Lower lobe of right lung (tissue), 2 donors: ENCODE measurements around the gene RBM38. TPM values are rescaled to one million over a fixed set of nuclear protein-coding genes. Genes with fewer than 3 reads are reported as not detected.

Experiments
- ATAC-seq, 2 donors: fragments of 200-7000 bp; cut with Tn5 transposase; one replicate each; pipeline ENCODE4 v1.9.1; 2020 to 2022; ENCODE audit warnings: mild to moderate bottlenecking in 2 of 2, moderate library complexity in 2 of 2
- DNase-seq: peaks from one replicate; pipeline ENCODE4 v3.0.0-alpha.2; 2020
- H3K27ac ChIP-seq: fragments of 200-600 bp; one replicate; pipeline ENCODE4 v1.8.0; 2022
- H3K27me3 ChIP-seq: fragments of 200-600 bp; one replicate; pipeline ENCODE4 v1.8.0; 2022; ENCODE audit warnings: low read depth
- H3K36me3 ChIP-seq: fragments of 200-600 bp; one replicate; pipeline ENCODE4 v1.8.0; 2022; ENCODE audit warnings: mild to moderate bottlenecking
- H3K4me1 ChIP-seq: fragments of 200-600 bp; one replicate; pipeline ENCODE4 v1.8.0; 2022
- H3K4me3 ChIP-seq: fragments of 200-600 bp; one replicate; pipeline ENCODE4 v1.8.0; 2022; ENCODE audit warnings: mild to moderate bottlenecking
- H3K9me3 ChIP-seq: fragments of 200-600 bp; one replicate; pipeline ENCODE4 v1.8.0; 2022
- CTCF ChIP-seq: fragments of 200-600 bp; IDR thresholded peaks from one replicate; pipeline ENCODE4 v1.8.0; 2022; ENCODE audit warnings: antibody characterized with exemption, mild to moderate bottlenecking
- intact Hi-C: fragments of 100-400 bp; cut with DNase I; formaldehyde crosslinking; loops from one replicate; pipeline ENCODE4 v1.11.0; 2022
- total RNA-seq: library from RNA; stranded (reverse); fragmentation: NEBNext Ultra II Directional; extraction: Animal tissue kit (Norgen Biotek cat#: 25700); gene quantifications from one replicate; pipeline ENCODE4 v1.2.1, GENCODE V29; 2021
- donor health status: DM: no; HTN: yes; CAD: no; lungs with severe emphysema.

Gene RBM38
- total RNA-seq, 1 donor from 2014 or later, result 15.5 TPM

- Histone ChIP-seq H3K9me3 (no peaks in the 10 kb centered on the region), H3K27me3 (no peaks in the 10 kb centered on the region), H3K36me3 (no peaks in the 10 kb centered on the region), H3K4me1 (peaks cover 41% of the 10 kb centered on the region), H3K27ac (peak overlapping the region; percentile 36), H3K4me3 (no peak overlapping the region)
- intact Hi-C loops, result no loop called here
- TF ChIP-seq CTCF, result no peak
- ATAC-seq (peak; percentile 85 to 87), DNase-seq (peak; percentile 90)
Observed at GRCh38 chr20:57439432-57439831, 48.2 kb downstream of the RBM38 start.

- no peak for TF ChIP-seq CTCF
- intact Hi-C loops, result no loop called here
- peaks cover 41% of the 10 kb centered on the region for H3K4me1 ChIP-seq
Observed at GRCh38 chr20:57439993-57440392, 48.8 kb downstream of the RBM38 start.

GRCh38 chr20:57440678-57441509 lies 49.7 kb downstream of the RBM38 start:
- Histone ChIP-seq H3K4me3 (no peak overlapping the region), H3K4me1 (peaks cover 33% of the 10 kb centered on the region), H3K9me3 (no peaks in the 10 kb centered on the region), H3K27me3 (no peaks in the 10 kb centered on the region), H3K27ac (peak overlapping the region; percentile 77), H3K36me3 (no peaks in the 10 kb centered on the region)
- TF ChIP-seq CTCF, result no peak
- intact Hi-C loops, result no loop called here
- ATAC-seq, result peak; percentile 84 to 85
- DNase-seq, result peak; percentile 84

More at GRCh38 chr20:57439993-57440392, 48.8 kb downstream of the RBM38 start:
- no peaks in the 10 kb centered on the region for H3K27me3 ChIP-seq
- H3K27ac ChIP-seq, result peak overlapping the region; percentile 77
- no peaks in the 10 kb centered on the region for H3K9me3 ChIP-seq
- ATAC-seq (no peak), DNase-seq (no peak)
- no peak overlapping the region for H3K4me3 ChIP-seq
- H3K36me3 ChIP-seq, result no peaks in the 10 kb centered on the region

GRCh38 chr20:57441510-57442154 lies 50.4 kb downstream of the RBM38 start:
- Histone ChIP-seq H3K27me3 (no peaks in the 10 kb centered on the region), H3K27ac (peak overlapping the region; percentile 77), H3K36me3 (no peaks in the 10 kb centered on the region), H3K4me3 (no peak overlapping the region), H3K9me3 (no peaks in the 10 kb centered on the region), H3K4me1 (peaks cover 30% of the 10 kb centered on the region)
- DNase-seq (no peak), ATAC-seq (no peak)
- intact Hi-C loops, result no loop called here
- no peak for TF ChIP-seq CTCF

- intact Hi-C loops, result no loop called here
- no peak for DNase-seq
- Histone ChIP-seq H3K4me1 (peaks cover 30% of the 10 kb centered on the region), H3K27me3 (no peaks in the 10 kb centered on the region), H3K9me3 (no peaks in the 10 kb centered on the region), H3K36me3 (no peaks in the 10 kb centered on the region), H3K4me3 (no peak overlapping the region), H3K27ac (no peak overlapping the region)
- ATAC-seq, result no peak
- no peak for TF ChIP-seq CTCF
Observed at GRCh38 chr20:57442158-57442887, 51.1 kb downstream of the RBM38 start.
